Measurements from ENCODE around the gene HSFX1.

Gene HSFX1

DNA sequence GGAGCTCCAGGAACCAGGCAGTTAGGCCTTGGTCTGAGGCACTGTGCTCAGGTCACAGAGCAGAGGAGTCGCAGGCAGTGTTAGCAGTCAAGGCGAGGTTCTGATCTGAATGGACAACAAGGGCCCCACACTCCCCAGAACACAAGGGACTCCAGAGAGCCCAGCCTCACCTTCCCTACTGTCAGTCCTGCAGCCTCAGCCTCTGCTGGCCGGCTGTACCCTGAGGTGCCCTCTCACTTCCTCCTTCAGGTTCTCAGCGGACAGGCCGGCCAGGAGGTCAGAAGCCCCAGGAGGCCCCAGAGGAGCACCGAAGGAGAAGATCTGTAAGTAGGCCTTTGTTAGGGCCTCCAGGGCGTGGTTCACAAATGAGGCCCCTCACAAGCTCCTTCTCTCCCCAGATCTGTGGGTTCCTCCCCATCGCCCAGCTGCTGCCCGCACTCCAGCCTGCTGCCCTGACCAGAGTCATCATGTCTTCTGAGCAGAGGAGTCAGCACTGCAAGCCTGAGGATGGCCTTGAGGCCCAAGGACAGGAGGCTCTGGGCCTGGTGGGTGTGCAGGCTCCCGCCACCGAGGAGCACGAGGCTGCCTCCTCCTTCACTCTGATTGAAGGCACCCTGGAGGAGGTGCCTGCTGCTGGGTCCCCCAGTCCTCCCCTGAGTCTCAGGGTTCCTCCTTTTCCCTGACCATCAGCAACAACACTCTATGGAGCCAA lies 34.0 kb downstream of the HSFX1 start:
- DNase-seq, result no peak

DNA sequence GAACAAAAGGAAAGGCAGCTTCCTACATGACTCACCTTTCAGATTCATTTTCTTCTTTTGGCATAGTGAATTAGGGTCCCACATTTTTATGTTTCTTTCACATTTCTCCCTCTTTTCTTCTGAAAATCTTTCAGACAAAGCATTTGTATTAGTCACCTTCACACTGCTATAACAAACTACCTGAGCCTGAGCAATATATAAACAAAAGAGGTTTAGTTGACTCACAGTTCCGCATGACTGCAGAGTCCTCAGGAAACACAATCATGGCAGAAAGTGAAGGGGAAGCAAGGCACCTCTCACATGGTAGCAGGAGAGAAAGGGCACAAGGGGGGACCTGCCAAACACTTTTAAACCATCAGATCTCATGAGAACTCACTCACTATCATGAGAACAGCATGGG lies 44.8 kb downstream of the HSFX1 start:
- no peak for DNase-seq

DNA sequence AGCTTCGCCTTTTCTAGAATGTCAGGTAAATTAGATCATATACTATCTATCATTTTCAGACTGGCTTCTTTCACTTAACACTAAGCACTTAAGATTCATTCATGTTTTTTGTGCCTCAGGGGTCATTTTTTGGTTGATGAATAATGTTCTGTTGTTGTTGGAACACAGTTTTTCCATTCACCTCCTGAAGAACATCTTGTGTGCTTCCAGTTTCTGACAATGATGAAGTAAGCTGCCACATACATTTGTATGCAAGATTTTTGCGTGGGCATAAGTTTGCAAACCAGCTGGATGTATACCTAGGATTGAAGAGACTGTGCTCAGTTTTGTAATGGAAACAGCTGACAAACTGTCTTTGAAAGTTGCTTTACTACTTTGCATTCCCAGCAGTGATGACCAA lies 45.5 kb downstream of the HSFX1 start:
- no peak for DNase-seq

DNA sequence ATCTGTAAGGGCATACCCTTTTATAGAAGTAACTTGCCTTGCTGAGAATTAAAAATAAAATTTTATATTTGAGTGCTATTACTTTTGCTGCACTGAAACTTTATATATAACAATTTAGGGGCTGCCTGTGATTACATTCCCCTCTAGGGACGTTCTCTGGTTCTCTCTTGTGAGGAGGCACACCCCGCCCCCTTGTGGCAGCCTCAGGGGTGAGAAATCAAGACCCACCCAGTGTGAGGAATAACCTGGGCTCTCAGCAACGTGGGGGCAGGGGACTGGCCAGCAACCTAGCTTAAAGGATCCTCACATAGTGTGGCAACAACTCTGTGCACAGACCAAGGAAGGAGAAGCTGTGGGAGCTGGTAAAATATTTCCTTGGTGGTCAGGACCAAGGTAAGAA lies 51.6 kb downstream of the HSFX1 start:
- DNase-seq, result no peak
